HG03103 (cell line): ENCODE results near the gene CFAP299.

Experiments
- ATAC-seq: cut with Tn5 transposase; IDR thresholded peaks from one replicate; pipeline ENCODE4 v1.9.1; 2021; ENCODE audit warnings: low read depth; ENCODE audit not compliant: unreplicated experiment

Gene CFAP299

DNA sequence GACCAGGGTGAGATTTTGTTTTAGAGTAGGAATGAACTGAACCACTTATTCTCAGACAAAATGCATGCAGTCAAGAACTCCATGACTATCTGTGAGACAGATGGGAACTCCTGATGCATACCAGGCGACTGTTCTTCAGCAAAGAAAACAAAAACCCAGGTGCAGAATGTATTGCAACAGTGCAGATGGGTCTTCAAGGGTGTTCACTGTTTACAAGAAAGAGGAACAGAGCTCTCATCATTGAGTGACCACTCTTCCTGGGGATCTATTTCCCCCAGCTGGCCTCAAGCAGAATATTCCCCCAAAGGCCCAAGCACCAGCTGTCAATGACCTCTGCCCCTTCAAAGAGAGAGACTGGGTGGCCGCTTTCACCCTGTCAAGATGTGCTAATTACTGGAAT is 655.3 kb downstream of the CFAP299 start:
- no peak for ATAC-seq

DNA sequence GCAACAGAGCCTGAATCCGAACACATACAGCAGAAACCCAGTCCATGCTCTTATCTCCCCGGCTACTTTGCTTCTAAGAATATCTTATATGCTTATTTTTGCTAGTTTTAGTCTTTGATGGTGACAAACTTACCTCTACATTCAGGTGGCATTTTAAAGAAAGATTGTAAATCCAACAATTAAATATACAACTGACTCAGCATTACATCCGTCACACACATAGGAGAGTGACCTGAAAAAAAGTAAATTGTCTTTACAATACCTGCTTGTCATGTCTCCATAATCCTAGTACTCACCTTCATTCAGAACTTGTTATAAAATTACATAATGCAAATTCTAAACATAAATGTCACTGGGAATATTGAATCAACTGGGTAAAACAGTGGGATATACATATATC is 664.4 kb downstream of the CFAP299 start:
- ATAC-seq = no peak

DNA sequence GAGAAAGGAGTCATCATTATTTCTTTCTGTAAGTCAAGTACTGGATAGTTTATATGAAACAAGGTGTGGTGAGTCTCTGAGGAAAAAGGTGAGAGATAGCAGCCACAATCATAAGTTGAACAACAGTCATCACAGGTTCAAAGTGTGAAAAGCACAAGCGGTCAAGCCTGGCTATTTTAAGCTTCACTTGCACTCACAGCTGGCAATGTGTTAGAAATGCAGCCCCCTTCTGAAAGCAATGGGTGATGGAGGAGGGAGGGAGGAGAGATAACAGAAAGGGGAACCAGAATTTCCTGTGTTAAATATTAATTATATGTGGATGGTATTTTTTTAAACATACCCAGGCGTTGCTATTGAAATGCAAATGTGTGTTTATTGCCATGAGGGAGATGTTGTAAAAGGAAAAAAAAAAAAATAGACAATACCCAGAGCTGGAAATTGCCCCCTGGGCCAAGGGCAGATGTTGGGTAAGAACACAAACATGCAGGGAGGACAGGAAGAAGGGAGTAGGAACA is 668.1 kb downstream of the CFAP299 start:
- ATAC-seq = peak; percentile 97

DNA sequence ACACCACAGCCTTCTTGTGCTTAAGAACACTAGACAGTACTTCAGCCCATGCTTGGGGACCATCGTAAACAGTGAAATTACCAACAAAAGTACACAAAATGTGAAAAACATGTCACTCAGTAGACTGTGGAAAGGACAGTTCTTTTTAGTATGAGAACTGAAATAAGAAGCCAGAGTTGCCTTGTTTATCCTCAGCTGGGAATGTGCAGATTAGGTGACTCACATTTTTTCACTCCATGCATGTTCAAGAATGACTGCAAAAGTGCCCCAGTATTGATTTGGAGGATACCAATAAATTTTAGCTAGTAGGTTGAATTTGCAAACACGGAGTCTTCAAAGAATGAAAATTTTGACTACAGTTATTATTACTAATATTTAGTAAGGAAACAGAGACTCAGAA is 671.9 kb downstream of the CFAP299 start:
- no peak for ATAC-seq
